HG03432 (cell line): ENCODE results near the gene TP73.
"Not testable (repeated sequence)": the region's sequence is repeated elsewhere in the genome, so short reads cannot be mapped to it uniquely, and the experiment has no call there.

Experiments used
- ATAC-seq: cut with Tn5 transposase; IDR thresholded peaks from one replicate; pipeline ENCODE4 v1.9.1; 2021; ENCODE audit warnings: mild to moderate bottlenecking, moderate library complexity; ENCODE audit not compliant: unreplicated experiment

The TP73 gene

DNA sequence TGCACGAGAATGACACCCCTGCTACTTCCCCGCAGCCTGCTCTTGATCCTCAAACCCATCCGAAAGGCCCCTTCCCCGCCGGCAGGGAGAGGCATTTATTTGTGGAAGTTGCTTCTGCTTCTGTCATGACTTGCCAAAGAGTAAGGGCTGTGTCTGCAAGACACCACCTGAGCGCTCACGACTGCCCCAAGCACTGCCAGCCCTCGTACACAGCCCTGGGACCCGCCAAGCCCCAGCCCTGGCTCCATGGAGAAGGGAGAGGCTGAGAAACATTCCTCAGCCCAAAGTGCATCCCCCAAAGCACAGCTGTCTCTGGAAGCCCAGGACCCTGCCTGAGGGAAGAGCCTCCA, 33.8 kb upstream of the TP73 start:
- no peak for ATAC-seq

GRCh38 chr1:3618881-3619671, 33.2 kb upstream of the TP73 start:
- no peak for ATAC-seq

DNA sequence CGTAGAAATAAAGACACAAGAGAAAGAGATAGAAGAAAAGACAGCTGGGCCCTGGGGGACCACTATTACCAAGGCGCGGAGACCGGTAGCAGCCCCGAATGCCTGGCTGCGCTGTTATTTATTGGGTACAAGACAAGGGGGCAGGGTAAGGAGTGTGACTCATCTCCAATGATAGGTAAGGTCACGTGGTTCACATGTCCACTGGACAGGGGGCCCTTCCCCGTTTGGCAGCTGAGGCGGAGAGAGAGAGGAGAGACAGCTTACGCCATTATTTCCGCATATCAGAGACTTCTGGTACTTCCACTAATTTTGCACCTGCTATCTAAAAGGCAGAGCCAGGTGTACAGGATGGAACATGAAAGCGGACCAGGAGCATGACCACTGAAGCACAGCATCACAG, 31.6 kb upstream of the TP73 start:
- no peak for ATAC-seq

GRCh38 chr1:3621151-3621671, 31.1 kb upstream of the TP73 start:
- not testable (repeated sequence) for ATAC-seq

DNA sequence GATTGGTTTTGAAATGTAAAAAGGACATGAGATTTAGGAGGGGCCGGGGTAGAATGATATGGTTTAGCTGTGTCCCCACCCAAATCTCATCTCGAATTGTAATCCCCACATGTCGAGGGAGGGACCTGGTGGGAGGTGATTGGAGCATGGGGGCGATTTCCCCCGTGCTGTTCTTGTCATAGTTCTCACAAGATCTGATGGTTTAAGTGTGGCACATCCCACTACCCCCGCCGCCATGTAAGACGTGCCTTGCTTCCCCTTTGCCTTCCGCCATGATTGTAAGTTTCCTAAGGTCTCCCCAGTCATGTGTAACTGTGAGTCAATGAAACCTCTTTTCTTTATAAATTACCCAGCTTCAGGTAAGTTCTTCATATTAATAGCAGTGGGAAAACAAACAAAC, 30.2 kb upstream of the TP73 start:
- not testable (repeated sequence) for ATAC-seq

GRCh38 chr1:3623441-3624199, 28.7 kb upstream of the TP73 start:
- no peak for ATAC-seq

DNA sequence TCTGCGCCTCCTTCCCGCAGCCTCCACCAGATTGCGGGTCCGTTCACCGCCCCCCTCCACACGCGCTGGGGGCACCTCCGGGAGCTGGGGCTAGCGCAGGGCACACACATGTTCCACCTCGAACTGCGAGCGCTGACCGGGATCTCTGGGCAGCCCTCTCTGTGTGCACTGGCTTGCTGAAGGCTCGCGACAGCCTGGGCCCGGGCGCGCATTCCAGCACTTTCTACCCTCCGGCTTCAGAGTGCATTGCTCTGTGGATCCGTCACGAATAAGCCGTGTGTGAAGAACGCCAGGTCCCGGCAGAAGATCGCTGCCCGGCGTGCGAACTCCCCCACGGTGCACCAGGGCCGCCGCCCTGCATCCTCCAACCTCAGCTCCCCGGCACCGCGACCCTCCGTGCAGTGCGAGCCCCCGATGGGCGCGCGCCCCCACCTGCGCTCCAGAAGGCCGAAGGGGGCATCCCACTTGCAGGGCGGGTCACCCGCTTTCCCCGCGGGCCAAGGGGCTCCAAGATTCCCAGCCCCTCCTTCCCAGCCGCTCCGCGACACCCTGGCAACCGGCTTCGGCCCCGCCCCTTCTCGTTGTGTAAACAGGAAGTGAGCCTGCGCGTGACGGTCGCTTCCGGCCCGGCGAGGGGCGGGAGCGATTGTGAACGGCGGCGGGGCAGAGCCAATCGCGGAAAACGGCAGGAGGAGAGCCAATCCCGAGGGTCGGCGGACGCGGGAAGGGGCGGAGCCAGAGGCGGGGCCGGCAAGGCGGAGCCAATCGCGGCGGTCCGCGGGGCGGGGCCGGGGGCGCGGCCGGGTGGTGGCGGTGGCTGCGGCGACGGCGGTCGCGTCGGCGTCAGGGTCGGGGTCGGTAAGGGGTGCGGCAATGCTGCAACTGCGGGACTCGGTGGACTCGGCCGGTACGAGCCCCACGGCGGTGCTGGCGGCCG, 27.8 kb upstream of the TP73 start, which contains the start of gene TPRG1L:
Gene TPRG1L, plus strand, starts transcription at position 816 of the 937 bp plus-strand sequence. Its CDS starts 58 bp downstream, at position 874.
- peak; percentile 94 for ATAC-seq

- peak; percentile 15 for ATAC-seq
These were observed 27.0 kb upstream of the TP73 start for GRCh38 chr1:3625151-3625907.

DNA sequence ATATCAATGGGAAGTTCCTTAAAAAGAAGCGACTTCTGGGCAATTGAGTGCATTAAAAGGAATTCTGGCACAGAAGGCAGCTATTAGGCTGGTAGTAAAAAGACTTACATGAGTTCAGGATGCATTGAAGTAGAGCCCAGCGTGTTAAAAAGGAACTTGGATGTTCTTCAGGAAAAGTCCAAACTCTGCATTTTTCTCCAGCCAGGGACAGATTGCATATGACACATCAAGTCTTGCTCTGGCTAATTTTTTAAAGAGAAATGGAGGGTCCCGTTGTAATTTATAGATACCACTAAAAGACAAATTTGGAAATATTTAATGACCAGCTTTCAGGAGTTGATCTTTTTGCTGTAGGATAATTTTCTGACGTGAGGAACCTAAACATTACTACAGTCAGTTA, 26.3 kb upstream of the TP73 start:
- no peak for ATAC-seq

- no peak for ATAC-seq
These were observed 24.6 kb upstream of the TP73 start for GRCh38 chr1:3627515-3628253.

GRCh38 chr1:3628445-3628844, 23.9 kb upstream of the TP73 start:
- no peak for ATAC-seq

GRCh38 chr1:3629561-3630160, 22.7 kb upstream of the TP73 start:
- ATAC-seq = no peak

GRCh38 chr1:3630161-3630611, 22.1 kb upstream of the TP73 start:
- no peak for ATAC-seq

GRCh38 chr1:3630914-3631313, 21.4 kb upstream of the TP73 start:
- ATAC-seq = no peak

GRCh38 chr1:3631320-3632260, 20.7 kb upstream of the TP73 start:
- no peak for ATAC-seq

- ATAC-seq = no peak
These were observed 20.0 kb upstream of the TP73 start for GRCh38 chr1:3632298-3632697.

DNA sequence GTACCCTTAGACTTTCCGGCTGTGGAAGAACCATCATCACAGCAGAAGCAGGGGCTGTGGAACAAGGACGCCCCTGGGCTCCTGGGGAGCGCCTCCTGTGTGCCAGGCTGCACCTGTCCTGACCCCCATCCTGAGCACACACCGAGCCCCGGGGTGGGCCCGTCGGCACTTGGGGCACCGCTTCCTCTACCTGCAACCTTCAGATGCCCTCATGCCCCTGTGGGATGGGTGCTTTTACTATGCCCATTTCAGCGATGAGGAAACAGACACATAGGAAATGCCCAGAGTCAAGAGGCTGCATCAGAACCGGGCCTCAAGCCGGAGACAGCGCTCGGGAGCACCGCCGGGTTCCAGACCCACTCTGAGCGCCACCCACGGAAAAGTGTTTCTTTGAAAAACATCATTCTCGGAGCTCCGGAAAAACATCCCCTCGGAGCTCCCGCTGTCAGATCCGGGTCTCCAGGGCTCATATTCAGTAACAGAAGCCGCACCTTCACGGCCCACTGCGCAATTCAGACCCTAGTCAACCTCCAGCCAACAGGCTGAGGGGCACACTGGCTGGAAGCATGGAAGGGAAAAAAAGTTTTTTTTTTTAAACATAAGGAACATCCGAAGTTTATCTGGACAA, 19.5 kb upstream of the TP73 start:
- ATAC-seq = no peak
